BJ (cell line): ENCODE results near the gene ANAPC2. TPM values are rescaled to one million over a fixed set of nuclear protein-coding genes. Genes with fewer than 3 reads are reported as not detected.

Experiments used
- CTCF ChIA-PET: fragments of 350-600 bp; formaldehyde crosslinking; extraction: SDS; loops from one replicate; lab custom pipeline; 2021; ENCODE audit warnings: antibody characterized with exemption, inconsistent platforms; lab: Yijun Ruan, JAX
- POLR2A ChIA-PET: fragments of 300-600 bp; sonication (Branson Sonifier 250); formaldehyde crosslinking; extraction: SDS; loops from one replicate; lab custom pipeline; 2021; ENCODE audit warnings: antibody characterized with exemption; lab: Charles Lee
- DNase-seq: peaks from one replicate; pipeline ENCODE4 v3.0.0-alpha.2; 2011; ENCODE audit warnings: low read depth
- H3K27me3 ChIP-seq: 2 replicates; pipeline ENCODE4 v1.6.0; 2011; ENCODE audit warnings: low read length; ENCODE audit not compliant: control insufficient read depth, insufficient read depth
- H3K36me3 ChIP-seq: 2 replicates; pipeline ENCODE4 v1.5.1; 2011; ENCODE audit warnings: low read length; ENCODE audit not compliant: control insufficient read depth, insufficient read depth
- H3K4me3 ChIP-seq: 2 replicates; pipeline ENCODE4 v1.5.1; 2011; ENCODE audit warnings: low read depth, mild to moderate bottlenecking, control low read depth, low read length
- polyA plus RNA-seq: library from polyadenylated mRNA; depleted of rRNA; stranded (reverse); fragments of >200 nt; gene quantifications from 2 replicates; pipeline ENCODE4 v1.2.3, GENCODE V29; 2011
- TF ChIP-seq, protein P1 (sequence below): IDR thresholded peaks from 2 replicates; pipeline ENCODE4 v1.5.1; 2011; ENCODE audit warnings: low read depth, mild to moderate bottlenecking, control low read depth, inconsistent platforms, low read length, moderate library complexity; ENCODE audit not compliant: insufficient read depth

Gene ANAPC2
- polyA plus RNA-seq, 1 experiment, result 25.5 TPM

DNA sequence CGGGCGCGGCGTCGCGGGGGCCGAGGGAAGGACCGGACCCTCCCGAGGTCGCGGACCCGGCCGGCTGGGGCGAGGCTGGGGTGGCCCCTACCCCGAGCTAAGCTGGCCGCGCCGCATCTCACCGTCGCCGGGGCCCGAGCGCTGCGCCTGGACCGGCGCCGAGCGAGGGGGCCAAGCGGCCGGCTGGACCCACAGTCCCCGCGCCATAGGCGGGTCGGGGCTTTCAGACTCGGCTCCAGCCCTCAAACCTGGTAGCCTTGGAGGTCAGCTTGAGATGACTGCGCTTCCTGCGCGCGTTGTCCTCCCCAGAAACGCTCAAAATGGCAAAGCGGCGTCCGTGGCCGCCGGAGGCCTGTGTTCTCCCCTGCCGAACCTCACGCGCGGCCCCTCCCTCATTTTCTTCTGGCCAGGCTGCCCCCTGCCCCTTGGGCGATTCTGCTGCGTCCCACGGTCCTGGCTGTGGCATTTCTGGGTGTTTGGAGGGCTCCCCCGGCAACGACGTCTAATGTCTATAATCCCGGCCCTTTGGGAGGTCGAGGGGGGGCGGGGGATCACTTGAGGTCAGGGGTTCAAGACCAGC lies 58.1 kb downstream of the ANAPC2 start:
- no peak for DNase-seq
- POLR2A ChIA-PET, result no interaction called here
- CTCF ChIA-PET, result interaction anchor here (0.6 to 1.4 kb wide), 4 partner anchors 97 to 364 kb away, joined by 3 to 11 read pairs (median 4); partner anchors contain the start of genes RNF224 and TUBB4B
- Histone ChIP-seq H3K27me3 (no peaks in the 10 kb centered on the region), H3K4me3 (peak overlapping the region; percentile 63), H3K36me3 (no peaks in the 10 kb centered on the region)
- TF ChIP-seq, protein P1, sequence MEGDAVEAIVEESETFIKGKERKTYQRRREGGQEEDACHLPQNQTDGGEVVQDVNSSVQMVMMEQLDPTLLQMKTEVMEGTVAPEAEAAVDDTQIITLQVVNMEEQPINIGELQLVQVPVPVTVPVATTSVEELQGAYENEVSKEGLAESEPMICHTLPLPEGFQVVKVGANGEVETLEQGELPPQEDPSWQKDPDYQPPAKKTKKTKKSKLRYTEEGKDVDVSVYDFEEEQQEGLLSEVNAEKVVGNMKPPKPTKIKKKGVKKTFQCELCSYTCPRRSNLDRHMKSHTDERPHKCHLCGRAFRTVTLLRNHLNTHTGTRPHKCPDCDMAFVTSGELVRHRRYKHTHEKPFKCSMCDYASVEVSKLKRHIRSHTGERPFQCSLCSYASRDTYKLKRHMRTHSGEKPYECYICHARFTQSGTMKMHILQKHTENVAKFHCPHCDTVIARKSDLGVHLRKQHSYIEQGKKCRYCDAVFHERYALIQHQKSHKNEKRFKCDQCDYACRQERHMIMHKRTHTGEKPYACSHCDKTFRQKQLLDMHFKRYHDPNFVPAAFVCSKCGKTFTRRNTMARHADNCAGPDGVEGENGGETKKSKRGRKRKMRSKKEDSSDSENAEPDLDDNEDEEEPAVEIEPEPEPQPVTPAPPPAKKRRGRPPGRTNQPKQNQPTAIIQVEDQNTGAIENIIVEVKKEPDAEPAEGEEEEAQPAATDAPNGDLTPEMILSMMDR, result no peak

DNA sequence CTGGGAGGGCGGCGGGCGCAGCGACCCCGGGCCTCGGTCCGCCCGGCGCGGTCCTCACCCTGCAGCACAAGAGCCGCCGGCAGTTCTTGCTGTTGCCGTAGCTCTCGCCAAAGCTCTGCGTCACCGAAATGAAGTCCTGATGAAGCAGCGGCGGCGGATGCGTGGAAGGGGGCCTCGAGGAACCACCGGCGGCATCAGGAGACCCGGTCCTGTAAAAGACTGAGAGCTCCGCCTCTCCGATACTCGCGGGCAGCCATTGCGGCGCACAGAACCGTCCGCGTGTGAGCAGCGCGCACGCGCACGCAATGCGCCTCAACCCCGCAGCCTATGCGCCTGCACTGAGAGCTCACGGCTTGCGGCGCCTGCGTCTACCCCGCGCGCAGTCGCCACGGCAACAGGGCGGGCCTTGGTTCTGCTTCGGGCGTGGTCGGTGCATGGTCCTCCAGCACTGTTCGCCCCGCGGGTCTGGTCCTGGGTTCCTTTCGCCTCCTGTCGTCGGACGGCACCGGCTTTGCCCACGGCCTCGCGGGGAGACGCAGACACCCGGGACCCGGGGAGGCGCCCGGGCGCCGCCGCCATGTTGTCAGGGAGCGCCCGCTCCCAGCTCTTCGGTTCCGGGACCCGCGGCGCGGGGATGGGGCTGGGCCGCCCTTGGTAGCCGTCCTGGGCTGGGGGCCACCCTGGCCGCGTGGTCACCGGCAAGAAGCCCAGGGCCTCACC lies 58.7 kb downstream of the ANAPC2 start:
- ChIA-PET CTCF (interaction anchor here (0.6 to 1.4 kb wide), 4 partner anchors 98 to 405 kb away, joined by 3 to 11 read pairs (median 4); partner anchors contain the start of genes RNF224 and TUBB4B), POLR2A (interaction anchor here (0.5 to 1.0 kb wide), 2 partner anchors 59 to 94 kb away, joined by 3 read pairs; no protein-coding TSS in a partner anchor)
- DNase-seq, result peak; percentile 54
- H3K27me3 ChIP-seq, result no peaks in the 10 kb centered on the region
- no peaks in the 10 kb centered on the region for H3K36me3 ChIP-seq
- peak overlapping the region; percentile 63 for H3K4me3 ChIP-seq
- TF ChIP-seq, protein P1, result no peak

DNA sequence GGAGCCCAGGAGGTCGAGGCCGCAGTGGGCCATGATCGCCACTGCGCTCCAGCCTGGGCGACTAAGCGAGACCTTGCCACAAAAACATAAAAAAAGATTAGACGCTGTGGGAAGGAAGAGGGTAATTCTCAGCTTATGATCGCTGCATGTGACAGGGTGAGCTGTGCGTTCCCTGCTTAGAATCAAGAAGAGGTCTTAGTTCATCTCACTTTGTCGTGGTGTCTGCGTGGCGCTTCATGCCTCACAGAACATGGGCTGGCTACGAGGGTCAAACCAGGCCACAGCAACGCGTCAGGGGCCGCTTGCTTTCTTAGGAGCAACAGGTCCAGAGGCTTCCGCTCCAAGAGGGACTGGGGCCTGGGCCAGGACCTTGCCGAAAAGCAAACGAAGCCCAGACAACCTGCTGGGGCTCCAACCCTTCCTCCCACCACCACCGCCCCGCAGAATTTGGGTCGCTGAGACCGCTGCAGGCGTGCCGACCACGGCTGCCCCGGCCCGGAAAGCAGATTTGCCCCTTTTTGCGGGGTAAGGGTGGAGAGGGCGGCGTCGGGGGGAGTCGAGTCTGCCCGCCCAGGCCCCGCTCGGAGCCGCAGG lies 59.4 kb downstream of the ANAPC2 start:
- ChIA-PET POLR2A (interaction anchor here (0.5 to 1.0 kb wide), 2 partner anchors 60 to 95 kb away, joined by 3 read pairs; no protein-coding TSS in a partner anchor), CTCF (interaction anchor here (0.6 to 1.4 kb wide), 4 partner anchors 99 to 406 kb away, joined by 3 to 11 read pairs (median 4); partner anchors contain the start of genes RNF224 and TUBB4B)
- H3K27me3 ChIP-seq, result no peaks in the 10 kb centered on the region
- H3K36me3 ChIP-seq, result no peaks in the 10 kb centered on the region
- peak overlapping the region; percentile 63 for H3K4me3 ChIP-seq
- TF ChIP-seq, protein P1, result no peak
- DNase-seq, result no peak

DNA sequence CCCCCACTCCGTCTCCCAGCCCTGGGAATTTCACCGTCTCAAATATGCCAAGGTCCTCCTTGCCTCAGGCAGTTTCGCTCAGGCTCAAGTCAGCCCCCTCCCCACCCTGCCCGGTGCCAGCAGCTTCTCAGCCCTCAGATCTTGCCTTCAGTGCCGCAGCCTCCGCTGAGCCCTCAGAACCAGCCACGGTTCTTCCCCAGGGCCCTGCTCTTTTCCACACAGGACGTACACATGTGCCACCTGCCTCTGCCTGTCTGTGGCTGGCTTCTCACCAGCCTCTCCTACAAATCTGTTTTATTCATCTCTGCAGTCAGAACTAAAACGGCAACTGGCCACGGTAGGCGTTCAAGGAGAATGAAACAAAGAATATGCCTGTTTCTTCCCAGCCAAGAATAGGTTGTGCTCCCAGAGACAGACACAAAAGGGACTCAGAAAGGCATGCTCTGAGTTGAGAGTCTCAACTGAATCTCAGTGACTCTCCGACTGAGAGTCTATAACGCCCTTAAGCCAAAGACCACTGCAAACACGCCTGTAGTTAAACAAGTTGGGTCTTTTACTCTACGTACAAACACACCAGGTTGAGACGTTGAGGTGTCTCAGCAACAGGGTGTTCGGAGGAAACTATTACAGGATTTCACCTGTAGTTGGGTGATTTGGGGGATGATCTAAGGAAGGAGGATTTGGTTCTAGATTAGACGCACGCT lies 60.0 kb downstream of the ANAPC2 start:
- CTCF ChIA-PET, result interaction anchor here (1.4 to 2.1 kb wide), 2 partner anchors 99 to 112 kb away, joined by 4 to 6 read pairs; partner anchors contain the start of genes RNF224 and TUBB4B
- DNase-seq, result no peak
- POLR2A ChIA-PET, result interaction anchor here (0.9 kb wide), 1 partner anchor 112 kb away, joined by 3 read pairs; the partner anchor contains the start of gene TUBB4B
- TF ChIP-seq, protein P1, result no peak
- H3K27me3 ChIP-seq, result no peaks in the 10 kb centered on the region
- H3K36me3 ChIP-seq, result no peaks in the 10 kb centered on the region
- peak overlapping the region; percentile 63 for H3K4me3 ChIP-seq
